ENCODE data around the gene SETBP1. TPM values are rescaled to one million over a fixed set of nuclear protein-coding genes. Genes with fewer than 3 reads are reported as not detected.

Gene SETBP1
- total RNA-seq, 1 donor from 2014 or later = 12.0 TPM

DNA sequence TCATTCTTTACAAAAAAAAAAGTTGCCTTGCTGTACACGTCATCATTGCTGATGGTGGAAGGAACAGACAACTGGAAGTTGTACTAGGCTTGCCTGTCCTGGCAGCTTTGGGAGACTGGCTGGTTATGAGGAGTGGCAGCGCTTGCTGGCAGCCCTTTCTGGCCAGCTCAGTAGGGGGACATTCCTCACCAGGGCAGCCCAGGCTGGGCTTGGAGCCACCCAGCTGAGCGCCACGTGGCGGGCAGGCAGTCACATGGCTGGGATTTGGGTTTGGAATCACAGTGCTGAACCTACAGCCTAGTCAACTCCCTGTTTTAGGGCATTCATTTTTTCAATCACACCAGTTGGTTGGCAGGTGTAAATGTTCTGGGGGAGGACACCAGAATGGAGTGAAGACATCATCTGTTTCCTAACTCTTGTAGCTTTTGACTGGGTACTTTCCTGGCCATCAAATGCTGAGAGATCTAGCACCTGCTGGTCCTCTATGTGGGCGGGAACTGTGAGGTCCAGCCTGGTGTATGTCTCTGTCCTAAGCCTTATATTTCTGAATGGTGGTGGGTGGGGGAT lies 139.3 kb downstream of the SETBP1 start:
- Histone ChIP-seq H3K4me2 (no peak overlapping the region), H3K27me3 (no peaks in the 10 kb centered on the region), H3K79me2 (ENCODE audit: low read depth) (no peaks in the 10 kb centered on the region), H3K9me3 (ENCODE audit: low read depth) (no peaks in the 10 kb centered on the region), H3K9ac (no peak overlapping the region), H3K4me3 (no peak overlapping the region), H4K20me1 (ENCODE audit: low read depth) (no peaks in the 10 kb centered on the region), H3K36me3 (no peaks in the 10 kb centered on the region), H3K27ac (no peak overlapping the region), H2AFZ (replicated peaks) (no peak overlapping the region), H3K4me1 (peaks cover 50% of the 10 kb centered on the region), H3F3A (ENCODE audit: low read depth) (peaks cover 23% of the 10 kb centered on the region)
- Mint-ChIP-seq H3K36me3 (peaks cover 22% of the 10 kb centered on the region), H3K27me3 (ENCODE audit: insufficient read depth, low read depth) (peaks cover 5% of the 10 kb centered on the region), H3K27ac (no peak overlapping the region), H3K4me3 (no peak overlapping the region), H3K9me3 (peaks cover 2% of the 10 kb centered on the region), H3K4me1 (peaks cover 78% of the 10 kb centered on the region)
- TF ChIP-seq EZH2 (IDR thresholded peaks at IDR 0.05) (no peak), EZH2phosphoT487 (IDR thresholded peaks at IDR 0.05) (no peak)
- TF ChIP-seq, protein P1, sequence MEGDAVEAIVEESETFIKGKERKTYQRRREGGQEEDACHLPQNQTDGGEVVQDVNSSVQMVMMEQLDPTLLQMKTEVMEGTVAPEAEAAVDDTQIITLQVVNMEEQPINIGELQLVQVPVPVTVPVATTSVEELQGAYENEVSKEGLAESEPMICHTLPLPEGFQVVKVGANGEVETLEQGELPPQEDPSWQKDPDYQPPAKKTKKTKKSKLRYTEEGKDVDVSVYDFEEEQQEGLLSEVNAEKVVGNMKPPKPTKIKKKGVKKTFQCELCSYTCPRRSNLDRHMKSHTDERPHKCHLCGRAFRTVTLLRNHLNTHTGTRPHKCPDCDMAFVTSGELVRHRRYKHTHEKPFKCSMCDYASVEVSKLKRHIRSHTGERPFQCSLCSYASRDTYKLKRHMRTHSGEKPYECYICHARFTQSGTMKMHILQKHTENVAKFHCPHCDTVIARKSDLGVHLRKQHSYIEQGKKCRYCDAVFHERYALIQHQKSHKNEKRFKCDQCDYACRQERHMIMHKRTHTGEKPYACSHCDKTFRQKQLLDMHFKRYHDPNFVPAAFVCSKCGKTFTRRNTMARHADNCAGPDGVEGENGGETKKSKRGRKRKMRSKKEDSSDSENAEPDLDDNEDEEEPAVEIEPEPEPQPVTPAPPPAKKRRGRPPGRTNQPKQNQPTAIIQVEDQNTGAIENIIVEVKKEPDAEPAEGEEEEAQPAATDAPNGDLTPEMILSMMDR (IDR thresholded peaks at IDR 0.05) = no peak
- DNase-seq (ENCODE audit: low spot score) = no peak

DNA sequence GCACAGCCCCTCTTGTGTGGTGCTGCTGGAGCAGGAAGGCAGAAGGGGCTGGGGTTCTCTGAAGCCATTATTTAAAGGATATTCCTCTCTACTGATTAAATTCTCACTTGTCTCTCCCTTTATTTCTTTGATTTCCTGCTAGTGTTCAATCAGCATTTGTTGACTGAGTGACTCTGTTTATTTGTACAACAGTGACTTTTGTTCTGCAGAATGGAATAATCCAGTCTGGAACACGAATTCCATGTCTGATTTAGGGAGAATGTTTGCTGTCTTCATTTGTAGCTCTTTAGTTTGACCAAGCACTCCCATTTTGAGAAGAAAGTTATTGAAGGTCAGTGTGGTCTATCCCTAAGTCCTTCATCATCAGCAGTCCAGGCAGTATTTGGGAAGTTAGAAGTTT lies 141.2 kb downstream of the SETBP1 start:
- no peak for DNase-seq (ENCODE audit: low spot score)
- H2AFZ ChIP-seq (replicated peaks) = no peak overlapping the region
- H3K4me3 ChIP-seq = no peak overlapping the region
- H3K9me3 Mint-ChIP-seq = peaks cover 2% of the 10 kb centered on the region
- no peak overlapping the region for H3K27ac Mint-ChIP-seq
- no peak overlapping the region for H3K9ac ChIP-seq
- H3K4me1 ChIP-seq = peaks cover 51% of the 10 kb centered on the region
- H3K79me2 ChIP-seq (ENCODE audit: low read depth) = no peaks in the 10 kb centered on the region
- peaks cover 9% of the 10 kb centered on the region for H3K27me3 Mint-ChIP-seq (ENCODE audit: insufficient read depth, low read depth)
- TF ChIP-seq, protein P1 (IDR thresholded peaks at IDR 0.05) = no peak
- TF ChIP-seq EZH2phosphoT487 (IDR thresholded peaks at IDR 0.05) = no peak
- TF ChIP-seq EZH2 (IDR thresholded peaks at IDR 0.05) = no peak
- H3K36me3 ChIP-seq = no peaks in the 10 kb centered on the region
- no peak overlapping the region for H3K4me3 Mint-ChIP-seq
- no peaks in the 10 kb centered on the region for H3K9me3 ChIP-seq (ENCODE audit: low read depth)
- H3K4me2 ChIP-seq = no peak overlapping the region
- H3K36me3 Mint-ChIP-seq = peaks cover 21% of the 10 kb centered on the region
- H3F3A ChIP-seq (ENCODE audit: low read depth) = peaks cover 23% of the 10 kb centered on the region
- H3K27me3 ChIP-seq = no peaks in the 10 kb centered on the region
- H3K27ac ChIP-seq = no peak overlapping the region
- peaks cover 76% of the 10 kb centered on the region for H3K4me1 Mint-ChIP-seq
- no peaks in the 10 kb centered on the region for H4K20me1 ChIP-seq (ENCODE audit: low read depth)

DNA sequence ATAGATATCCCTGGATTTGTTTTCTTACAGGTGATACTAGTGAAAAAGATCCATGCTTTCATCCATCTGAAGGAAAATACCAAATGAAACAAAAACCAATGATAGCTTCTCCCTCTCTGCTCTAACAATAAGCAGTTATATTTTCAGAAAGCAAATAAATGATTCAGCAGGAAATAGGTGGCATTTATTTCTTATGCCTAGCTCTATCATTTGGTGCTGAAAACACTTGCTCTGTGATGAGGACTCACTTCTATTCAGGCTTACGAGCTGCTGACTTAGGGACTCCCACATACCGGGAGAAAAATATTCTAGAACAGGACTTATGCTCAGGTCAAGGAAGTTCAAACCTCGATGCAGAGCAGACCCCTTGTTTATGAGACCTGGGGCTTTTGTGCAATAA lies 142.6 kb downstream of the SETBP1 start:
- H3K9me3 Mint-ChIP-seq = peaks cover 8% of the 10 kb centered on the region
- Histone ChIP-seq H4K20me1 (ENCODE audit: low read depth) (no peaks in the 10 kb centered on the region), H3K9me3 (ENCODE audit: low read depth) (no peaks in the 10 kb centered on the region), H3F3A (ENCODE audit: low read depth) (peaks cover 35% of the 10 kb centered on the region), H3K79me2 (ENCODE audit: low read depth) (no peaks in the 10 kb centered on the region), H3K4me3 (no peak overlapping the region), H3K27ac (no peak overlapping the region), H3K27me3 (no peaks in the 10 kb centered on the region), H3K9ac (no peak overlapping the region), H3K4me2 (no peak overlapping the region), H2AFZ (replicated peaks) (no peak overlapping the region), H3K4me1 (peaks cover 61% of the 10 kb centered on the region), H3K36me3 (no peaks in the 10 kb centered on the region)
- DNase-seq (ENCODE audit: low spot score) = no peak
- no peak overlapping the region for H3K27ac Mint-ChIP-seq
- H3K36me3 Mint-ChIP-seq = peaks cover 21% of the 10 kb centered on the region
- TF ChIP-seq EZH2phosphoT487 (IDR thresholded peaks at IDR 0.05) = no peak
- TF ChIP-seq, protein P1 (IDR thresholded peaks at IDR 0.05) = no peak
- no peak for TF ChIP-seq EZH2 (IDR thresholded peaks at IDR 0.05)
- peaks cover 79% of the 10 kb centered on the region for H3K4me1 Mint-ChIP-seq
- H3K27me3 Mint-ChIP-seq (ENCODE audit: insufficient read depth, low read depth) = peaks cover 9% of the 10 kb centered on the region
- H3K4me3 Mint-ChIP-seq = no peak overlapping the region

All from neural progenitor cell (in vitro differentiated cells).